A673 (cell line): ENCODE results near the gene FUZ. TPM values are rescaled to one million over a fixed set of nuclear protein-coding genes. Genes with fewer than 3 reads are reported as not detected.

ENCODE experiments used
- BruUV-seq: library from RNA; stranded (reverse); fragments of 400-500 nt; replicated peaks from 2 replicates; lab custom pipeline; 2021; lab: Mats Ljungman, UMichigan
- CTCF ChIA-PET: fragments of 300-600 bp; sonication (Branson Sonifier 250); formaldehyde crosslinking; loops from one replicate; lab custom pipeline; 2022; ENCODE audit warnings: antibody characterized with exemption; lab: Charles Lee
- POLR2A ChIA-PET: fragments of 300-600 bp; sonication (Branson Sonifier 250); formaldehyde crosslinking; loops from one replicate; lab custom pipeline; 2022; ENCODE audit warnings: antibody characterized with exemption; ENCODE audit not compliant: low non-redundant PET; lab: Charles Lee
- DNase-seq: peaks from one replicate; pipeline ENCODE4 v3.0.0-alpha.2; 2015; ENCODE audit warnings: low spot score
- H3K27ac ChIP-seq: fragments of 200-600 bp; sonication (generic); 2 replicates; pipeline ENCODE4 v1.5.1; 2016; ENCODE audit warnings: mixed run types, low read depth, mild to moderate bottlenecking, mixed read lengths, antibody characterized with exemption, low read length; ENCODE audit not compliant: poor library complexity, severe bottlenecking
- H3K27me3 ChIP-seq: fragments of 200-600 bp; sonication (generic); replicated peaks from 2 replicates; pipeline ENCODE4 v1.6.1; 2017; ENCODE audit warnings: mixed run types, low read depth, mild to moderate bottlenecking, mixed read lengths, antibody characterized with exemption, low read length; ENCODE audit not compliant: insufficient read depth, poor library complexity
- H3K36me3 ChIP-seq: fragments of 200-600 bp; sonication (generic); 2 replicates; pipeline ENCODE4 v1.6.1; 2016; ENCODE audit warnings: mixed run types, mild to moderate bottlenecking, mixed read lengths, antibody characterized with exemption, low read length; ENCODE audit not compliant: insufficient read depth, poor library complexity, severe bottlenecking
- H3K4me1 ChIP-seq: fragments of 200-600 bp; sonication (generic); 2 replicates; pipeline ENCODE4 v1.6.1; 2017; ENCODE audit warnings: mixed run types, mild to moderate bottlenecking, mixed read lengths, antibody characterized with exemption, low read length; ENCODE audit not compliant: insufficient read depth, poor library complexity, severe bottlenecking
- H3K4me3 ChIP-seq: fragments of 200-600 bp; sonication (generic); 2 replicates; pipeline ENCODE4 v1.5.1; 2016; ENCODE audit warnings: low read depth, mixed run types, mild to moderate bottlenecking, mixed read lengths, low read length; ENCODE audit not compliant: poor library complexity, severe bottlenecking
- H3K9me3 ChIP-seq: fragments of 200-600 bp; sonication (generic); 2 replicates; pipeline ENCODE4 v1.6.1; 2016; ENCODE audit warnings: mixed run types, low read depth, mild to moderate bottlenecking, mixed read lengths, antibody characterized with exemption, low read length; ENCODE audit not compliant: poor library complexity, severe bottlenecking
- CTCF ChIP-seq: fragments of 300-800, 200-600 bp; sonication (generic); conservative IDR thresholded peaks from 2 replicates; pipeline ENCODE4 v1.5.1; 2017; ENCODE audit warnings: low read depth, mild to moderate bottlenecking, antibody characterized with exemption, low read length, moderate library complexity, mixed read lengths
- EZH2 ChIP-seq: fragments of 200-600 bp; sonication (generic); IDR thresholded peaks from 2 replicates; pipeline ENCODE4 v1.6.1; 2017; ENCODE audit warnings: borderline replicate concordance, low read depth, mild to moderate bottlenecking, mixed read lengths, antibody characterized with exemption, low read length; ENCODE audit not compliant: poor library complexity, severe bottlenecking
- intact Hi-C: fragments of 100-400 bp; cut with micrococcal nuclease; formaldehyde crosslinking; loops from one replicate; pipeline ENCODE4 v1.10.0; 2022; ENCODE audit not compliant: unreplicated experiment
- microRNA-seq: library from miRNA; unstranded; fragments of <30 nt; microRNA quantifications from one replicate; pipeline ENCODE4 v1.2.0, GENCODE V29; 2021
- total RNA-seq: library from RNA; stranded (reverse); gene quantifications from 2 replicates; pipeline ENCODE4 v1.2.3, GENCODE V29; 2021

The FUZ gene
- total RNA-seq, 1 experiment from 2014 or later = 53.0 TPM

- H3K27me3 ChIP-seq = no peaks in the 10 kb centered on the region
- BruUV-seq = no TSS peak
- no peaks in the 10 kb centered on the region for H3K9me3 ChIP-seq
- no peaks in the 10 kb centered on the region for H3K36me3 ChIP-seq
- no peak for TF ChIP-seq EZH2
- no peak for TF ChIP-seq CTCF
- intact Hi-C loops = no loop called here
- no peak for DNase-seq
- POLR2A ChIA-PET = no interaction called here
- H3K27ac ChIP-seq = no peak overlapping the region
- H3K4me1 ChIP-seq = no peaks in the 10 kb centered on the region
- CTCF ChIA-PET = no interaction called here
- no peak overlapping the region for H3K4me3 ChIP-seq
These were observed 54.8 kb downstream of the FUZ start for GRCh38 chr19:49758292-49758691.

Small RNA genes lying within 50 kb of the gene (microRNA-seq; reads per million reads assigned to microRNA genes)
- gene MIR4749 = 17.8 reads per million, percentile 41 among the genes with 10 or more reads in this experiment
- gene MIR6799 = 7.6 reads per million, percentile 23 among the genes with 10 or more reads in this experiment
- 2.4 reads per million for gene MIR6800

Other genes starting within 250 kb of the FUZ start
- gene NOSIP, start 232.7 kb downstream of the FUZ start, total RNA-seq = 169 and 178 TPM in 2 replicates
- gene PRRG2, start 232.0 kb downstream of the FUZ start, total RNA-seq = 1.5 and 1.9 TPM in 2 replicates
- 51.4 and 54.0 TPM in 2 replicates for gene PRR12, start 222.1 kb downstream of the FUZ start, total RNA-seq
- gene RRAS, start 173.1 kb downstream of the FUZ start, total RNA-seq = 27.6 and 32.4 TPM in 2 replicates
- gene SCAF1, start 171.1 kb downstream of the FUZ start, total RNA-seq = 92.7 and 98.2 TPM in 2 replicates
- 81.7 and 88.0 TPM in 2 replicates for gene IRF3, start 147.4 kb downstream of the FUZ start, total RNA-seq
- 97.4 and 99.1 TPM in 2 replicates for gene BCL2L12, start 147.4 kb downstream of the FUZ start, total RNA-seq
- 523 and 536 TPM in 2 replicates for gene PRMT1, start 136.0 kb downstream of the FUZ start, total RNA-seq
- 4.3 TPM in 2 replicates for gene ADM5, start 123.7 kb downstream of the FUZ start, total RNA-seq
- gene CPT1C, start 122.2 kb downstream of the FUZ start, total RNA-seq = 23.3 and 30.0 TPM in 2 replicates
- not detected in 2 replicates for gene TSKS, start 50.0 kb downstream of the FUZ start, total RNA-seq
- gene AP2A1, start 46.3 kb downstream of the FUZ start, total RNA-seq = 80.1 and 98.5 TPM in 2 replicates
- 93.0 and 111 TPM in 2 replicates for gene MED25, start 5.0 kb upstream of the FUZ start, total RNA-seq
- gene PTOV1, start 37.9 kb upstream of the FUZ start, total RNA-seq = 331 and 356 TPM in 2 replicates
- gene PNKP, start 54.3 kb upstream of the FUZ start, total RNA-seq = 122 and 130 TPM in 2 replicates
- gene AKT1S1, start 64.1 kb upstream of the FUZ start, total RNA-seq = 80.3 and 81.5 TPM in 2 replicates
- 35.1 and 40.0 TPM in 2 replicates for gene TBC1D17, start 64.4 kb upstream of the FUZ start, total RNA-seq
- gene IL4I1, start 83.6 kb upstream of the FUZ start, total RNA-seq = 1.3 TPM in 2 replicates
- 302 and 322 TPM in 2 replicates for gene ATF5, start 115.9 kb upstream of the FUZ start, total RNA-seq
- gene NUP62, start 116.2 kb upstream of the FUZ start, total RNA-seq = 98.5 and 100 TPM in 2 replicates
- not detected in 2 replicates for gene SIGLEC11, start 147.9 kb upstream of the FUZ start, total RNA-seq
- gene VRK3, start 212.1 kb upstream of the FUZ start, total RNA-seq = 44.4 and 47.5 TPM in 2 replicates
- gene ZNF473, start 212.7 kb upstream of the FUZ start, total RNA-seq = 14.4 and 15.6 TPM in 2 replicates